GM19351 (cell line): ENCODE results near the gene SMG1.
A peak's percentile ranks its signal among the peaks of the same experiment; 100 is the strongest.
"Not testable (repeated sequence)": the region's sequence is repeated elsewhere in the genome, so short reads cannot be mapped to it uniquely, and the experiment has no call there.

Source experiments
- ATAC-seq: cut with Tn5 transposase; IDR thresholded peaks from one replicate; pipeline ENCODE4 v1.9.1; 2021; ENCODE audit warnings: mild to moderate bottlenecking, moderate library complexity; ENCODE audit not compliant: unreplicated experiment

SMG1 gene

DNA sequence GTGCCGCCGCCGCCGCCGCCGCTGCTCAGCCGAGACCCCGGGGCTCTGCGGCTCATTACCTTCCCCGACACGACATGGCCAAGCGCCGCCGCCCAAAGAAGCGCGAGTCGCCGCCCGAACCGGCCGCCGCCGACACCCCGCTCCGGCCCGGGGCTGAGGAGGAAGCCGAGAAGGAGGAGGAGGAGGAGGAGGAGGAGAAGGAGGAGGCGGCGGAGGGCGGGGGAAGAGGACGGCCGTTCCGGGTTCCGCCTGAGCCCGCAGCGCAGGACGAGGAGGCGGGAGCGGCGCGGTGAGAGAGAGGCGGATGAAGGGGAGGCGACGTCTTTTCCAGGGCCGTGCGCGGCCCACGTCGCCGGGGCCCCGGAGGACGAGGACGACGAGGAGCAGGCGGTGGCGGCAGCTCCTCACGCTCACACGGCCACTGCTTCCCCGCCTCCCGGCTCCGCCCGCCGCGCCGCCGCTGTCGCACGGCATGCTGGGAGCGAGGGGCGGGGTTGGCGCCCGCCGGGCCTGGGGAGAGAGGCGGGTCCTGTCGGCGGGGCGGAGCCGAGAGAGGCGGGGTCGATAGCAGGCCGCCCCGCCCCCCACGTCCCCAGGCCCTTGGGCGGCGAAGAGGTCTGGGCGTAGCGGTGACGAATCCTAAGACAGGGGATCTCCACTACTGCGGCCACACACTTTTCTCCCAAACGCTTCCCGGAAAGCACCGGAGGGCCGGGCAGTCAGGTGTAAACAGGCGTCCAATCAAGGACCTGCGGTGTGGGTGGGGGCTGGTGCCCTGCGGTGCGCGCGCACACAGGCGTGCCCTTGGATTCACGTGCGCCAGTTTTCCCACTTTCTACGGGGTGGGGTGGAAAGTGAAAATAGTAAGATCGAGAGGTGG lies at the start of gene SMG1:
TSS of gene SMG1 (minus strand) at position 423 of the 880 bp plus-strand sequence. CDS start at position 56, 367 bp downstream.
- ATAC-seq, result peak; percentile 83

DNA sequence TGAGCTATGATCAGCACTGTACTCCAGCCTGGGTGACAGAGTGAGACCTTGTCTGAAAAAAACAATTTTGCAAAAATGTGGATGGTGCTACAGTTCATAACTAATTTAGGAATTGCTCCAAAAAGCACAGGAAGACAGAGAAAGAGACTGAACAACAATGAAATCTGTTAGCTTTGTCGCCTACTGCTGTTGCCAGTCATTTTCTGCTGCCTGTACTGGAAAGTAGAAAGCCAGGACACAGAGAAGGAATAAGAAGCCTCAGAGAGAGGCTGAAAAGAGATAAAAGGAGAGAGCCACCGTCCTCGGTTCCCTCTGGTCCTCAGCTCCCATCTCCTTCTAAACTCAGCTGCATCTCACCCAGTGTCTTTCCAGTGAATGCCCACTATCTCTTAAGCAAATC lies 48.9 kb upstream of the SMG1 start:
- ATAC-seq, result no peak

DNA sequence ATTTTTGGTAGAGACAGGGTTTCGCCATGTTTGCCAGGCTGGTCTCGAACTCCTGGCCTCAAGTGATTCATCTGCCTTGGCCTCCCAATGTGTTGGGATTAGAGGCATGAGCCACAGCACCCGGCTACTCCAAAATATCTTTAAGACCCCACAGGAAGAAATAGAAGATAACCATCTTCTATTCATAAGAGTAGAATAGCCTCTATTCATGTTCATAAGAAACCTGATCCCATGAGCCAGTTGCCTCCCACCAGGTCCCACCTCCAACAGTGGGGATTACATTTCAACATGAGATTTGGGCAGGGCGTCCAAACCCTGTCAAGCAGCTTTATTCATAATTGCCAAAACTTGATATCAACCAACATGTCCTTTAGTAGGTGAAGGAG lies 43.6 kb upstream of the SMG1 start:
- no peak for ATAC-seq

DNA sequence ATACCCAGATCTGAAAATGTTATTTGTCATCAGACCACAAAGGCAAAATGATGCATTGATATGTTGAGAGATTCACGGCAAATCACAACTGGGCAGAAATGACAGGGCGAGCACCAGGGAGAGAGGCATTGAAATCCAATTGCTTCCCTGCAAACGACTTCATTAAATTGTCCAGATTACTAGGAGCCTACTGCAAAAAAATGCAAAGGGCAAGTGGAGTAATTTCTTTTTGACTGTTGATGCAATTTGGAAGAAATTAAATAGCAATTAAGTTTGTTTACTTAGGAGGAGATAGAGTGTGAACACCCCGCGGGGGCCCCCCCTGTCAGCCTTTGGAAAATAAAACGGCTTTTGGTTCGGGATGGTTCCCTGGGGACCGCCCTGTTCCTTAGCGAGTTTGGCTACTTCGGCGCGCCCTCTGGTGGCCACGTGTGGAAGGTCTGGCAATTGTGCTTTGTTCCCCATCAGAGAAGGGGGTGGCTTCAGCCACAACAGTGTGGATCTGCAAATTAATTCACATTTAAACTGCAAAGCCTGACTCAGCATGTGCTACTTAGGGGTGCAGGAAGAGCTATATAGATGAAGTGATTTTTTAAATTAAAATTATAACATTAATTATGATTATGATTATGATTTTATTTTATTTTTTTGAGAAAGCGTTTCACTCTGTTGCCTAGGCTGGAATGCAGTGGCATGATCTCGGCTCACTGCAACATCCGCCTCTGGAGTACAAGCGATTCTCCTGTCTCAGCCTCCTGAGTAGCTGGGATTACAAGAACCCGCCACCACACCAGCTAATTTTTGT lies 43.0 kb upstream of the SMG1 start:
- ATAC-seq, result no peak

DNA sequence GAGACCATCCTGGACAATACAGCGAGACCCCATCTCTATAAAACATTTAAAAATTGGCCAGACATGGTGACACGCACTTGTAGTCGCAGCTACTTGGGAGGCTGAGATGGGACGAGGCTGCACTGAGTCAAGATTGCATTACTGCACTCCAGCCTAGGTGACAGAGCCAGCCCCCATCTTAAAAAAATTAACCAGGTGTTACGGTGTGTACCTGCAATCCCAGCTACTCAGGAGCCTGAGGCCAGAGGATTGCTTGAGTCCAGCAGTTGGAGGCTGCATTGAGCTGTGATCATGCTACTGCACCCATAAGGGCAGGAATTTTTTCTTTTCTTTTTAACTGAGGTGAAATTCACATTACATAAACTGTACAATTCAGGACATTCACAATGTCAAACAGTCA lies 40.6 kb upstream of the SMG1 start:
- ATAC-seq, result no peak

DNA sequence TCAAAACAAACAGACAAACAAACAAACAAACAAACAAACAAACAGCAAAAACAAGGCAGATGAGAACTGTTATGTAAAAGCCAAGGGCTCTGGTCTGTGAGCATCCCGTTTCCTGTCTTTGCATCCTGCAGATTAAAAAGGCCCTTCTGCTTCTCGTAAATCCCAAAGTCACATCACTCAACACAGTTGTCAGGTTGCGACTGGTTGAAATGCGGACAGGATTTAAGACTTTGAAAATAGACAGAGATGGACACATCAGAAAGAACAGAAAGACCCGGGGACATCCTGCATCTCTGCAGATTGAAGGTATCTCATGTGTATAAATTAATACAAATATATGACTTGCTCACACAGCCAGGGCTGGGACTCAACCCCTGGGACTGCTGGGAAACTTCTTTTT lies 39.3 kb upstream of the SMG1 start:
- no peak for ATAC-seq

DNA sequence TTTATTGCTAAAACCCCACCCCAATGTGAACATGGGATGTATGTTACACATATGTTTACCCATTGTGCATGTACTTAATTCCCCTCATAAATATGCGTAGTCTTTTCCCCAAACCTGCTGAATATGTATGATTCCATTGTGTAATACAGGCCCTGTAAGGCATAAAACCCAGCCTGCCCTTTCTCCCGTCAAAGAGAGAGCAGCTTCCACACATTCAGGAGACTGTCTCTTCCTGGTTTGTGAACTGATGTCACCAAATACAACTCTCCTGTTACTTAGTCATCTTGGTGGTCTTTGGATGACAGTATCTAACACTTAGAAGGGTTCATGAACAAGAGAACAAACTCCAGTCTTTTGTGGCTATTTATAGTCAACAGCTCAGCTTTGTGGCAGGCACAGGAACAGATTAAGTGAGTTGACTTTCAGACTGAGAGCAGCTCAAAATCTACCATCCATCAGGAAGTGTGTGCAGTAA lies 32.9 kb upstream of the SMG1 start:
- ATAC-seq, result no peak

DNA sequence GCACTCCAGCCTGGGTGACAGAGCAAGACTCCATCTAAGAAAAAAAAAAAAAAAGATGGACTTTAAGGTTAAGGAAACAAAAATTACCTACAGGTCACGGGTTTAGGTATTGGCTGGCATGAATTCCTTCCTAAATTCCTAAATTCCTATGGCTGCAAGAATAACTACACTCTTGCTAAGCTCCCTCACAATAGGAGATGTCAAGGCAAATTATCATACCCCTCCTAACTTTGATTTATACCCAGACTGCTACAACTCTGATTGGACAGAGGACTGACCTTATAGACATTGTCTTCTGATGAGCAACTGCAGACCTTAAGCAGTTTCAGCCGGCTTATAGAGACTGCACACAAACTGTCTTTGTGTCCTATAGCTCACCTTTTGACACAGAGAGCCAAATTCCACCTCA lies 32.4 kb upstream of the SMG1 start:
- ATAC-seq, result no peak

DNA sequence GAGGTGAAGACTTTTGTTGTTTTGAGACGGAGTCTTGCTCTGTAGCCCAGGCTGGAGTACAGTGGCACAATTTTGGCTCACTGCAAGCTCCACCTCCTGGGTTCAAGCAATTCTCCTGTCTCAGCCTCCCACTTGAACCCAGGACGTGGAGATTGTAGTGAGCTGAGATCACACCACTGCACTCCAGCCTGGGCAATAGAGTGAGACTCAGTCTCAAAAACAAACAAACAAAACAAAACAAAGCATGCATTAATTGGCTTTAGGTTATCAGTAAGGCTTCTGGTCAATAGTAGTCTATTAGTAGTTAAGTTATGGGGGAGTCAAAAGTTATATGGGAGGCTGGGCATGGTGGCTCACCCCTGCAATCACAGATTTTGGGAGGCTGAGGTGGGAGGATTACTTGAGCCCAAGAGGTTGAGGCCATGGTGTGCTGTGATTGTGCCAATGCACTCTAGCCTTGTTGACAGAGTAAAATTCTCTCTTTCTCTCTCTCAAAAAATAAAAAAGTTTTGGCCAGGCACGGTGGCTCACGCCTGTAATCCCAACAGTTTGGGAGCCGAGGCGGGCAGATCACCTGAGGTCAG lies 30.5 kb upstream of the SMG1 start:
- not testable (repeated sequence) for ATAC-seq

DNA sequence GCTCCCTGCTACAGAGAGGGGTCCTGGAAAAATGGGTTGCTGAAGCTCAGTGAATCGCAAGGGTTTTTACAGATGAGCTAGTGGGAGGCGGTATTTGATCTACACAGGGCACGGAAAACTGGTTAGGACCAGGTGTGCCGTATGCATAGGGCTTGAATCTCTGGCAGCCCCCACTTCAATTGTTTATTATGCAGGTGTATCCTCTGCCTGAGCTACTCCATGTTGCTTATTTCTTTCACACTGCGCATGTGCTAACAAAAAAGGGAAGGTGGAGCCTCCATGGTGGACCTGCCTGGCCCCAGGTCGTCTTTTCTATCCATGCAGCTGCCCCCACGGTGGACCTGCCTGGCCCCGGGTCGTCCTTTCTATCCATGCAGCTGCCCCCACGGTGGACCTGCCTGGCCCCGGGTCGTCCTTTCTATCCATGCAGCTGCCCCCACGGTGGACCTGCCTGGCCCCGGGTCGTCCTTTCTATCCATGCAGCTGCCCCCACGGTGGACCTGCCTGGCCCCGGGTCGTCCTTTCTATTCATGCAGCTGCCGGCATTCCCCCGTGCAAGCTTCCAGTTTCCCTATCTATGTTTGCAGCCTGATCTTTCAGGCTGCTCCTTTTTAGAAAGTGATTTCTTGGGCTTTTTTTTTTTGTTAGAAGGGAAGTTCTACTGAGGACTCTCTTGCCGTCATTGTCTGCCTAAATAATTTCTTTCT lies 29.8 kb upstream of the SMG1 start:
- not testable (repeated sequence) for ATAC-seq

DNA sequence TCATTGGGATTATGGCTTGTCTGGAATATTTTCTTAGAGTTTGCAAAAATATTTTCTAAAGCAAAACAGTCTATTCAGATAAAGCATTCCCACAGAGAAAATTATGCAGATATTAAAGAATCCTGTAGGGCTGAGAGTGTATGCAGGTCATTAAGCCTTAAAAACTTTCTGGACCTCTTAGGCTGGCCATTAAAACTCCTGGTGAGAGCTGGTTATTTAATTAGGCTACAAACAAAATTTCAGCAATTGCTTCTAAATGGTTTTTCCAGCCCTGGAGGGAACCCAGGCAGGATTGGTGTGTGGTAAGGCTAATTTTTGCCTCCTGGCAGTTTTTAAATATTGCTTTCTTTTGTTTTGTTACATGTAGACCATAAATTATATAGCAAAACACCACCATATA lies 27.3 kb upstream of the SMG1 start:
- ATAC-seq, result no peak

DNA sequence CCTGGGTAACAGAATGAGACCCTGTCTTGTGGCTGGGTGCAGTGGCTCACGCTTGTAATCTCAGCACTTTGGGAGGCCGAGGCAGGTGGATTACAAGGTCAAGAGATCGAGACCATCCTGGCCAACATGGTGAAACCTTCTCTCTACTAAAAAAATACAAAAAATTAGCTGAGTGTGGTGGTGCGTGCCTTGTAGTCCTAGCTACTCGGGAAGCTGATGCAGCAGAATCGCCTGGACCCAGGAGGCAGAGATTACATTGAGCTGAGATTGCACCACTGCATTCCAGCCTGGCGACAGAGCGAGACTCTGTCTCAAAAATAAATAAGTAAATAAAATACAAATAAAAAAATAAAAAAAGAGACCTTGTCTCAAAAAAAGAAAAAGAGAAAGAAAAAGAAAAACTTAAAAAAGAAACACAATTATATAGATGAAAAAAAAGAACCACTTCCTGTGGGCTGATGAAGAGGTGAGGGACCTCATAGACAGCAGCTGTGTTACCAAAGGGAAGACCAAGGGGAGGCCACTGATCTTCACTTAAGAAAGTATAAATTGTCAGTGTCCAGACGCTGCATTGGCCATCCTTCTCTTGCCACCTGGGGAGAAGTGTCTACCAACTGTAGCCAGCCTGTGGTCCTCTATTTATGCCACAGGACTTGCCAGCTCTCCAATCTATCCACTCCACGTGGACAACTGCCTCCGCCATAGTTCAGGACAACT lies 24.4 kb upstream of the SMG1 start:
- ATAC-seq, result no peak

DNA sequence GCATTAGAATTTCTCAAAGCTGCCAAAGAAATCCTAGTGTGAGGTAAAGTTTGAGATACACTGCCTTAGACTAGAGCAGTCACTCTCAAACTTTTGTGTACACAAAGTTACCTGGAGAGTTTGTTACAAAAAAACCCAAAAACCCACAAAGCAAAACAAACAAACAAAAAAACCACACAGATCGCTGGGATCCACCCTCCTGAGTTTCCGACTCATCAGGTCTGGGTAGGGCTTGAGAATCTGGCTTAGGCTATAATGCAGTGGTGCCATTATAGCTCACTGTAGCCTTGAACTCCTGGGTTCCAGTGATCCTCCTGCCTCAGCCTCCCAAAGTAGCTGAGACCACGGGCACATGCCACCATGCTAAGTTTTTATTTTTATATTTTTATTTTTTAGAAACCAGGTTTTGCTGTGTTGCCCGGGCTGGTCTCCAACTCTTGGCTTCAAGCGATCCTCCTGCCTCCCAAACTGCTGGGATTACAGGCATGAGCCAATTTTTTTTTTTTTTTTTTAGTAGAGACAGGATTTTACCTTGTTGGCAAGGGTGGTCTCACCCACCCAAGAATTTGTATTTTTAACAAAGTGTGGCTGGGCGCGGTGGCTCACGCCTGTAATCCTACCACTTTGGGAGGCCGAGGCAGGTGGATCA lies 22.3 kb upstream of the SMG1 start:
- no peak for ATAC-seq

DNA sequence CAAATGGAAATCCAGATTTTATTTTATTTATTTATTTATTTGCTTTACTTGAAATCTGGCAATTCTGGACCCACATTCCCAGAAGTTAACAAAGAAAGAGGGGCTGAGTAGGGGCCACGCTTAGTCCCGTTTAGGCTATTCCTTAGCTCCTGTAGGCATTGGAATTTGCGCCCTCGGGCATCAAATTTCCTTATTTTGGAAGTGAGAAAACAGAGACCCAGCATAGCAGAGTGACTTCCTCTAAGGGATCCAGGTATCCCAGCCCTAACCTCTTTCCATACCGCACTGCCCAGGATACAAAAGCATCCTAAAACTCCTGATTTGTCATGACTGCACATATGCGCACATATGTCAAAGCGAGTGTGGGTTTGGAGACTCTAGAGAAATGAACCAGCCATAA lies 19.0 kb upstream of the SMG1 start:
- no peak for ATAC-seq

DNA sequence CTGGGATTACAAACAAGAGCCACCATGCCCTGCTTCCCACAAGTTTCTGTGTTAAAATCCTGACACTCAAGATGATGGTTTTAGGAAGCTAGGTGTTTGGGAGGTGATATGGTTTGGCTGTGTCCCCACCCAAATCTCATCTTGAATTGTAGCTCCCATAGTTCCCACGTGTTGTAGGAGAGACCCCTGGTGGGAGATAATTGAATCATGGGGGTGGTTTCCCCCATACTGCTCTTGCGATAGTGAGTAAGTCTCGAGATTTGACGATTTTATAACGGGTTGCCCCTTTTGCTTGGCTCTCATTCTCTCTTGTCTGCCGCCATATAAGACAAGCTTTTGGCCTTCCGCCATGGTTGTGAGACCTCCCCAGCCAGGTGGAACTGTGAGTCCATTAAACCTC lies 17.2 kb upstream of the SMG1 start:
- ATAC-seq, result no peak

DNA sequence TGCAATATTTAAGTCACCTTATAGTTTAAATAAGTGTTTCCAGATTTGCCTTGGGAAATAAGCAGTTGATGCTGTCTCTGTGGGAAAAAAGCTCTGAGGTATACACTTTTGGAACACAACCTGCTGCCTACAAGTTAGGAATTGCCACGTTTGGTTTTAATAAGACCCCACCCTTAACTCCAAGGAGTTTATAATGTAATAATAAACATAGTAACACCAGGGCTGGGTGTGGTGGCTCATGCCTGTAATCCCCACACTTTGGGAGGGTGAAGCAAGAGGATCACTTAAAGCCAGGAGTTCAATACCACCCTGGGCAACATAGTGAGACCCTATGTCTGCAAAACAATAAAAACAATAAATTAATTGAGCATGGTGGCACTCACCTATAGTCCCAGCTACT lies 15.9 kb upstream of the SMG1 start:
- no peak for ATAC-seq

DNA sequence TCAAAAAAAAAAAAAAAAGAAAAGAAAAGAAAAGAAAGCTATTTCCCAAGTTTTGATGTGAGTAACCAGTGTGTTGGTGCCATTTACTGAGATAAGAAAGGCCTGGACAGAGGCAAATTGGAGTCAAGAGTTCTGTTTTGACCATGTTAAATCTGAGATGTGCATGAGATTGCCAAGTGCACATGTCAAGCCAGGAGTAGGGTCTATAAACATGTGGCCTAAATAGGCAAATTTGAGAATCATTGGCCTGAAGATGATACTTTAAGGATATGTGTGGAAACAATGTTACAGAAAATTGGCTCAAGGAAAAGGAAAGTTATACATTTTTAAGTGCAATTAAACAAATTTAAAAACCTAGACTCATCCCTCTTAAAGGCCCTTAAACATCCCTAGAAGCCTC lies 15.3 kb upstream of the SMG1 start:
- ATAC-seq, result no peak

DNA sequence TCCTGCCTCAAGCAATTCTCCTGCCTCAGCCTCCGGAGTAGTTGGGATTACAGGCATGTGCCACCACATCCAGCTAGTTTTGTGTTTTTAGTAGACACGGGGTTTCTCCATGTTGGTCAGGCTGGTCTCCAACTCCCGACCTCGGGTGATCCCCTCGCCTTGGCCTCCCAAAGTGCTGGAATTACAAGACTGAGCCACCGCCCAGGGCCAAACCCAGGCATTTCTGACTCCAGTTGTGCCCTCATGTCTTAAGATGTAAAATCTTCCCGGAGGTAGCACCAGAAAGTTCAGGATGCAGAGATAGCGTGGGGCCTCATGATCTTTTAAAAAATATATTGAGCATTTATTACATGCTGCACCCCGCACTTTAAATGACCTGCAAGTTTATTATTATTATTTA lies 12.8 kb upstream of the SMG1 start:
- no peak for ATAC-seq

DNA sequence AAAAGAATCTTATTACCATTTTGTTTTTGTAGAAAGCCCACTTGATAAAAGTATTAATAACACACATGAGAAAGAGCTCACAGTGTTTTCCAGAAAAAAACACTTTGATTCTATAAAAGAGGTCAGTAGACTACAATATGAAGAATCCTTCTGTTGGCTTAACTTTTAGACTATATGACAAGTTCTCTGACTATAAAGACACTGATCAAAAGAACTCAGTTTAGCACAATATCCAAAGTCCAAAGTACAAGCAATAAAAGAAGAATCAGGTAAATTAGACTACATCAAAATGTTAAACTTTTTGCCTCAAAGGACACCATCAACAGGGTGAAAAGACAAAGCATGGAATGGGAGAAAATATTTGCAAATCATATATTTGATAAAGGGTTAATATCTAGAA lies 11.2 kb upstream of the SMG1 start:
- ATAC-seq, result no peak
